Activated T-cell treated with anti-CD3 and anti-CD28 coated beads for 48 hours (primary cell): ENCODE data around the gene HERPUD2.

Experiments used
- DNase-seq: peaks from one replicate; pipeline ENCODE4 v3.0.0-alpha.2; 2020; ENCODE audit warnings: low read depth

Gene HERPUD2, protein sequence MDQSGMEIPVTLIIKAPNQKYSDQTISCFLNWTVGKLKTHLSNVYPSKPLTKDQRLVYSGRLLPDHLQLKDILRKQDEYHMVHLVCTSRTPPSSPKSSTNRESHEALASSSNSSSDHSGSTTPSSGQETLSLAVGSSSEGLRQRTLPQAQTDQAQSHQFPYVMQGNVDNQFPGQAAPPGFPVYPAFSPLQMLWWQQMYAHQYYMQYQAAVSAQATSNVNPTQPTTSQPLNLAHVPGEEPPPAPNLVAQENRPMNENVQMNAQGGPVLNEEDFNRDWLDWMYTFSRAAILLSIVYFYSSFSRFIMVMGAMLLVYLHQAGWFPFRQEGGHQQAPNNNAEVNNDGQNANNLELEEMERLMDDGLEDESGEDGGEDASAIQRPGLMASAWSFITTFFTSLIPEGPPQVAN

DNA sequence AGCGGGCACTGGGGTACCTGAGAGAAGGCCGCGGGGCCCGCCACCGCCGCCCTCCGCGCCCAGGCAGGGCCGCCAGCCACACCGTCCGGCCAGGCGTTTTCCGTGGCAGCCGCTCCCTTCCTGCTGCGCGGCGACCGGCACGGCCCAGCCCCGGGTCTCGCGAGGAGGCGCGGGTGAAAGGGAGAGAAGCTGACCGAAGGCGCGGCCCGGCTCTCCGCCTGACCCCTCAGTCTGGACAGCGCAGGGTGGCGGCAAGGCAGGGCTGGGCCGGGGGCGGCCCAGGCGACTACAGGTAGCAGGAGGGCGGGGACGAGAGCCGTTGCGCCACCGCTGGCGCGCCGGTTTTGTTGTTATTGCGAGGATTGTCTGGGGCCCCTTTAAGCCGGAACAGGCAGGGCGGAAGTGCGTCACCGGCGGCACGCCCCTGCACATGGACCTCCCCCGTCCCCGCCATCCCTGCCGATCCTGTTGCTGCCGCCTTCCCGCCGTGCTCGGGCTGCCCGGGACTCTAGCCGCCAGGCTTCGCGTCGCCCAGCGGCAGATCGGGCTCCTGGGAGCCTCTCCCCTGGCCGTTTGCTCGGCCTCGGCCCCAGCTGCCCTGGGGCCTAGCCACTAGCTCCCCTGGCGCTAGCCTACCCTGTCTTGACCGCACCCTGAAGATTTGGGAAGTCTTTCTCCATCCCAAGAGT is at the start of gene HERPUD2:
HERPUD2 (minus strand) TSS at position 352 of the 689 bp plus-strand sequence. CDS start 805 bp downstream, outside the sequence.
- peak; percentile 88 for DNase-seq

DNA sequence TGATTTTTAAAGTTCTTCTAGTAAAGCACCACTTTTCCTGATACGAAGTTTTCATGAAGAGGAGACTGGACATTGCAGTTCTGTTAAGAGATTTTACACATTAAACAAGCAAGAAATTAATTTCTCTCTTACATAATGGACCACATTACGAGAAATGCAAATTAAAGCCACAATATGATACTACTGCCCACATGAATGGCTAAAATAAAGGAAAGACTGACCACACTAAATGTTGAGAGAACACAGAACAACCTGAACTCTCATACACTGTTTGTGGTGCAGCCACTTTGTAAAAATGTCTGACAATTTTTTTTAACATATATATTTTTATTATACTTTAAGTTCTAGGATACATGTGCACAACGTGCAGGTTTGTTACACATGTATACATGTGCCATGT is 44.0 kb upstream of the HERPUD2 start:
- no peak for DNase-seq

DNA sequence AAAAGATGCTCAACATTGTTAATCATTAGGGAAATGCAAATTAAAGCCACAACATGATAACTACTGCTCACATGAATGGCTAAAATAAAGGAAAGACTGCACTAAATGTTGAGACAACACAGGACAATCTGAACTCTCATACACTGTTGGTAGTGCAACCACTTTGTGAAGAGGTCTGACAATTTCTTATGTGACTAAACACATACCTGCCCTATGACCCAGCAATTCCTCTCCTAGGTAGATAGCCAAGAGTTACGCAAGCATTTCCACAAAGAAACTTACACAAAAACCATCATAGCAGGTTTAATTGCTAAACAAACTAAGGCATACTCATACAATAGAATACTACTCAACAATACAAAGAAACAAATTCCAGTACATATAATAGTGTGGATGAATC is 41.8 kb upstream of the HERPUD2 start:
- no peak for DNase-seq

- no peak for DNase-seq
Measured at GRCh38 chr7:35735396-35735795, 40.5 kb upstream of the HERPUD2 start.

DNA sequence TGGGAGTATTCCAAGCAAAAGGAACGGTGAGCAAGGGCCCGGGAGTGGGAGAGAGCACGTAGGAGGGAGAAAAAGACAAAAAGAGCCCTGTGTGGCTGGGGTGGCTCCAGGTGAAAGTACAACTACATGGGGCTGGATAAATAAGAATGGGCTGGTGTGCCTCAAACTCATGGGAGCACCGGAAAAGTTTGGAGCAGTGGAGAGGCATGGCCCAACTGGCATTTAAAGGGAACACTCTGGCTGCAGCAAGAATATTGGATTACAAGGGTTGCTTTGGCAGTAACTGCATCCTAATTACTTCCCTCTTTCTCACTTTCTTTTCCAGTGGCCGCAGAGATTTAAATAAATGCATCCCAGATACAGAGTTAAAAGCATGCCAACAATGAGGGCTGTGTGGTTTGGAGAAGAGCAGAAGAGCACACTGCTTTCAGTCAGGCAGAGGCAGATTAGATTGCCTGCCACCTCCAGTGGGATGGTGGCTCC is 39.1 kb upstream of the HERPUD2 start:
- DNase-seq: no peak

DNA sequence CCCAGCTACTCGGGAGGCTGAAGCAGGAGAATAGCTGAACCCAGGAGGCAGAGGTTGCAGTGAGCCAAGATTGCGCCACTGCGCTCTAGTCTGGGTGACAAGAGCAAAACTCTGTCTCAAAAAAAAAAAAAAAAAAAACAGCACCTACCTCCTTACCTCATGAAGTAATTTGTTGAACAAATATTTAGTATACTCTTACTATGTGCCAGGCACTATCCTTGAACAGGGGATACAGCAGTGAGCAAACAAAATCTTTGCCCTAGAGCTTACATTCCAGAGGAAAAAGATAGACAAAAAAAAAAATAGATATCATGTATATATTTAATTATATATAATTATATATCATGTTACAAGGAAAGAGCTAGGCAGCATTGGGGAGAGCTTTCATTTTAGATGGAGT is 36.4 kb upstream of the HERPUD2 start:
- DNase-seq: no peak

- DNase-seq: no peak
Measured at GRCh38 chr7:35729061-35729783, 34.3 kb upstream of the HERPUD2 start.

DNA sequence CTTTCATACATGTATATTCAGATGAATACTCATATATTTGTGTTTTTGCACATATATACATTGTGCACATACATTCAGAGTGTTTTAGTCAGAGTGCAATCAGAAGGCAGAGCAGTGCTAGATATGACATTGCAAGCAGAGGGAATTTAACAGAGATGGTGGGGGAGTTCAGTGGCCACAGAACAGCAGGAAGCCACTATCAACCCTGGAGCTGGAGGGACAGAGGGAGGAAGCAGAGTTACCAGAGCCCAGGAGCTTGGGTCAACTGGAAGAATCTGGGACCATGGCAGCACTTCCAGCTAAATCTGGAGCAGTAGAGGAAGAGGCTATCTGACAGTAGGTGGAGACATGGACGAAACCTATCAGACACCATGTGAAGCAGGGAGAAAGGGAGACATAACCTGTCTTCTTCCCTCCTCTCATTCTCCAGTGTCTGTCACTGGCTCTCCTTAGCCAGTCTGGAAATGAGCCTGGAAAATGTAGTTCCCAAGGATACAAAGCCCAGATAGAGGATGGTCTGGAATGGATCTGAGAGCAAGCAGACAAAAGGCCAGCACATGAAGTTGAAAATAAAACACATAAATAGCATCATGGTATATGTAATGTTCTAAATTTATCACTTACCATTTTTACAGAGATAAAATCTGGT is 33.6 kb upstream of the HERPUD2 start:
- DNase-seq: no peak

DNA sequence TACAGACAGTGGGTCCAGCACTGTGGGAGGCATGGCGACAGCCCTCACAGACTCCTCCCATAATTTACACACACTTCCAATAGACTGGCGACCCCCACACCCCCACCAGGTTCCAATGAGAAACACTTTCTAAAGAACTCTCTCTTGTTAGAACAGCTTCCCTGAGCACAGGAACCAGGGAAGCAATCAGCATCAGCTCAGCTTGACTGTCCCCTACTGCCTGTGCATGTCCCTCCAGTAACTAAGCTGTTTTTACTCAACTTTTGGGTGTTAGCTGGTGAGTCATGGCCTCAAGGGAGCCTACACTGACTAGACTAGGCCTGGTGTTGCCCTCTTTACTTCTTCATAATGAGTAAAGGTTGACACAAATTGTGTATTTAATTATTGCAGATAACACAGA is 32.6 kb upstream of the HERPUD2 start:
- DNase-seq: no peak

DNA sequence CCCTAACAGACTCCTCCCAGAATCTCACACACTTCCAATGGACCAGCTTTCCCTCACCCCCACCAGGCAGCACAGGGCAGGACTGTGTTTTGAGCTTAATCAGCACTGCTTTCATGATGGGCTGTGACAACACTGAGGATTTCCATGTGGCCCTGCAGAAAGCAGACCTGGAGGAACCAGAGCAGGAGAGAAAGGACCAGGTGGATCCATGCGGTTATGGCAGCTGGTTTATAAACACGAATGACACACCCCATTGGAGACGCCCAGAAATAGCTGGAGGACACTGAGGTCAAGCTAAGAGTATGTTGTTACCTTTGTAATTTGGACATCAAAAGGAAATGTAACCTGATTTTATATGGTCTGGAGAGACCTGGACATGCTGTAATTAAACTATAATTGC is 31.7 kb upstream of the HERPUD2 start:
- no peak for DNase-seq

DNA sequence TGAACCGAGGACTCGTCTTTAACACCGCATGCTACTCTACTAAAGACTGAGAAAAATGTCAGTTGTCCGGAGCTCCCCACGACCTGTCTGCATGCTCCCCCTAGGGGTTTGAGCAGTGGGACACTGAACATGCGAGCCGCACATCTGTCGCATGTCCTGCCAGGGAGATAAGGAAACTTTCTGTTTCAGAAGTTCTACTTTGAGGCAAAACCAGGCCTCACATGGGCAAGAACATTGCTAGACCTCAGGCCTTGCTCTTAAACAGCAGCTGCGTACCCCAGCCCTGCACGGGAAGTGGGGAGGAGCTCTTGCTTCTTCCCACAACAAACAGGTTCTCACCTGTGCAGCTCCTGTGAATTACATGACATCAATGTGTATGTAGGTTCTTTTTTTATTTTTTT is 30.3 kb upstream of the HERPUD2 start:
- peak; percentile 43 for DNase-seq

GRCh38 chr7:35723011-35723410 is 28.1 kb upstream of the HERPUD2 start:
- DNase-seq: no peak

DNA sequence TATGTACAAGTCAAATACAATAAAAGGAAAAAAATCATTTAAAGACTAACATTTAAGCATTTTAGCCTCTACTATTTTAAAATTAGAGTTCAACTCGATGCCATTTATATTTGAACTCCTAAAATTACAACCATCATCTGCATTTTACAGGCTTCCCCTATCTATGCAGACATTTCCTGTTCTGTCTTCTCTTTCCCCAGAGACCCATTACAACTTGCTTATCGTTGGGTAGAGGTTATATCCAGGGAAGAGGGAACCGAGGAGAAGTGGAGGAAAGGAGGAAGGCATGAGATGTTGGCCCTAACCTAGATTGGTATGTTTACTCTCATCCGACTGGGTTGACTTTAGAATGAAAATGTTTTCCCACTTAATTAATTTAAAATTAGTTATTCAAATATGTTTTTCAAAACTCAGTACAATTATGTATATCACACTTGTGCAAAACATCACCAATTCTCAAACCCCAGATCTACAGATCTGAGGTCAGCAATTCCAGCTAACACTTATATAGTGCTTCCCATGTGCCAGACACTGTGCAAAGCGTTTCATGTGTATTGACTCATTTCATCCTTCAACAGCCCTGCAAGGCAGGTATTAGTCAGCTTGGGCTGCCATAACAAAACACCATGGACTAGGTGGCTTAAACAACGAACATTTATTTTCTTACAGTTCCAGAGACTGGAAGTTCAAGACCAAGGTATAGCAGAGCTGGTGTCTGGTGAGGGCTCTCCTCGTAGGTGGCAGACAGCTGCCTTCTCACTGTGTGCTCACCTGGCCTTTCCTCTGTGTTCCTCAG is 27.3 kb upstream of the HERPUD2 start:
- DNase-seq: no peak

GRCh38 chr7:35721288-35721687 is 26.4 kb upstream of the HERPUD2 start:
- no peak for DNase-seq

DNA sequence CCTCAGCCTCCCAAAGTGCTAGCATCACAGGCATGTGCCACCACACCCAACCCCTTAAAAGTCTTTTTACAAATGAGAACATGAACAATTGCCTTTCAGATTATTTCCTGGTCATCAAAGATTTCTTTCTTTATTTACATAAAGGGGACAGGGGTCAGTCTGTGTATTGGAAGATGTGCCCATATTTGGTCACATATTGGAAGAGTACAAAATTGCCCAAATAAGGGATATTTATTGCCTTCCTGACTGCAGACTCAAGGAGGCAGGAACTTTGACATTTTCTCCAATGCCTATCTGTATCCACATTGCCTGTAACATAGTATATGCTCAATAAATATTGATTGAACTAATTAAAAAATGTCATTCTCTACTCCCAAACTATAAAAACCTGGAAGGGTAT is 25.9 kb upstream of the HERPUD2 start:
- no peak for DNase-seq

GRCh38 chr7:35720032-35720431 is 25.1 kb upstream of the HERPUD2 start:
- DNase-seq: no peak

DNA sequence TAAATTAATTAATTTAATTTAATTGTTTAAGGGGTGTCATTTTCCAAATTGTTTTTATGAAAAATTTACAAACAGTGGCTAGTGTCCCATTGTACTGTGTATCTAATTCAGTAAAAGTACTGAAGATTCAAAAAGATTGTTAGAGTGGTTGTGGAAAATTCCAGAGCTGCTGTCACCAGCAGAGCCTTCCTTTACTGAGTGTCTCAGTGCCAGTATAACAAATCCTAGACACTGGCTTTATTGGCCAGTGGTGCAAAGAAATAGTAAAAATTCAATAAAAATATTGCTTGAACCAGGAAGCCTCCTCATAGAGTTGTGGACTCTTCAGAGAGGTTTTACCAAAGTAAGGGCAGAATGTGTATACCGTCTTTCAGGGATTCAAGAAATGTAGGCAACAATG is 23.1 kb upstream of the HERPUD2 start:
- DNase-seq: no peak

GRCh38 chr7:35717516-35717915 is 22.6 kb upstream of the HERPUD2 start:
- no peak for DNase-seq

DNA sequence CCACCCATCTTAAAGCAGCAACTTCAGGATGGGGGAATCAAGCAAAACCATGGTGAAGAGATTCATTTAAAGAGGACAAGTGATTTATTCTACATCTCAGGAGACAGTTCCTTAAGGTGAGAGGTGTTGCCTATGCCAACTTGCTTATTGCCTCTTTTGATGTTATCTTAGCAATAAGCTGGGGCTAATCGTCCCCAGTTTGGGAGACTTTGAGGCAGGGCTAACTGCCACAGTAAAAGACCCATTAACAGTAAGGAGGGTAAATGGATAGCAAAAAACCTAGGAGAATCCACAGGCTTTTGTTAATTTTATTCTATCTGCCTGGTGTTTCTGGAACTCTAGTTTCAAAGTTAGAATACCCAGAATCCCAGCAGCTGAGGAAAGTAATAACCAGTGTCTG is 22.1 kb upstream of the HERPUD2 start:
- no peak for DNase-seq

- no peak for DNase-seq
Measured at GRCh38 chr7:35716038-35716803, 21.3 kb upstream of the HERPUD2 start.

GRCh38 chr7:35714862-35715261 is 19.9 kb upstream of the HERPUD2 start:
- no peak for DNase-seq
